ENCODE measurements around the gene ADISSP. TPM values are rescaled to one million over a fixed set of nuclear protein-coding genes. Genes with fewer than 3 reads are reported as not detected.

ADISSP gene
- total RNA-seq, 2 donors from 2014 or later: 13.3 to 19.8 TPM

- ATAC-seq (no peak), DNase-seq (peak in 1 of 2 donors; percentile 14)
- intact Hi-C loops (cut with DNase I, micrococcal nuclease): no loop called here
These were observed 36.5 kb downstream of the ADISSP start for GRCh38 chr20:3730803-3731672.

- intact Hi-C loops (cut with DNase I, micrococcal nuclease): no loop called here
- no peak for DNase-seq
- no peak for ATAC-seq
These were observed 37.6 kb downstream of the ADISSP start for GRCh38 chr20:3729811-3730540.

- intact Hi-C loops (cut with DNase I, micrococcal nuclease): no loop called here
- ATAC-seq (no peak), DNase-seq (no peak)
These were observed 38.2 kb downstream of the ADISSP start for GRCh38 chr20:3729378-3729777.

- intact Hi-C loops (cut with DNase I, micrococcal nuclease): no loop called here
- no peak for ATAC-seq
- DNase-seq: no peak
These were observed 38.7 kb downstream of the ADISSP start for GRCh38 chr20:3728876-3729275.

- intact Hi-C loops (cut with DNase I, micrococcal nuclease): no loop called here
- ATAC-seq (no peak), DNase-seq (no peak)
These were observed 39.2 kb downstream of the ADISSP start for GRCh38 chr20:3728354-3728753.

GRCh38 chr20:3727401-3728021 is 40.0 kb downstream of the ADISSP start:
- ATAC-seq (no peak), DNase-seq (no peak)
- intact Hi-C loops (cut with DNase I, micrococcal nuclease): no loop called here

- ATAC-seq: no peak
- intact Hi-C loops (cut with DNase I, micrococcal nuclease): no loop called here
- DNase-seq: no peak
These were observed 43.2 kb downstream of the ADISSP start for GRCh38 chr20:3724356-3724755.

GRCh38 chr20:3723284-3723683 is 44.3 kb downstream of the ADISSP start:
- no peak for ATAC-seq
- intact Hi-C loops (cut with DNase I, micrococcal nuclease): no loop called here
- no peak for DNase-seq

- DNase-seq (no peak), ATAC-seq (no peak)
- intact Hi-C loops (cut with DNase I, micrococcal nuclease): no loop called here
These were observed 45.6 kb downstream of the ADISSP start for GRCh38 chr20:3721912-3722311.

- DNase-seq (no peak), ATAC-seq (no peak)
- intact Hi-C loops (cut with DNase I, micrococcal nuclease): no loop called here
These were observed 46.9 kb downstream of the ADISSP start for GRCh38 chr20:3720626-3721025.

GRCh38 chr20:3720068-3720467 is 47.5 kb downstream of the ADISSP start:
- no peak for DNase-seq
- no peak for ATAC-seq
- intact Hi-C loops (cut with DNase I, micrococcal nuclease): no loop called here

- ATAC-seq: no peak
- intact Hi-C loops (cut with DNase I, micrococcal nuclease): no loop called here
- no peak for DNase-seq
These were observed 48.5 kb downstream of the ADISSP start for GRCh38 chr20:3719046-3719445.

- ATAC-seq: peak; percentile 72
- intact Hi-C loops (cut with DNase I, micrococcal nuclease): no loop called here
- no peak for DNase-seq
These were observed 51.2 kb downstream of the ADISSP start for GRCh38 chr20:3716195-3716834.

GRCh38 chr20:3714092-3714491 is 53.5 kb downstream of the ADISSP start:
- intact Hi-C loops (cut with DNase I, micrococcal nuclease): no loop called here
- ATAC-seq (no peak), DNase-seq (no peak)

GRCh38 chr20:3712279-3712873 is 55.2 kb downstream of the ADISSP start, which contains the start of gene SIGLEC1:
Gene SIGLEC1, minus strand, starts transcription at chr20:3712600. Its CDS starts 5,472 bp downstream, at chr20:3707128.
- DNase-seq: peak; percentile 43 to 67
- intact Hi-C loops (cut with DNase I, micrococcal nuclease): no loop called here
- ATAC-seq: peak; percentile 20

- intact Hi-C loops (cut with DNase I, micrococcal nuclease): loop anchor here in 1 of 2 donors (2.0 kb wide), 1 partner anchor 35 kb away; no protein-coding TSS in a partner anchor
- ATAC-seq: no peak
- no peak for DNase-seq
These were observed 56.0 kb downstream of the ADISSP start for GRCh38 chr20:3711484-3711941.

- ATAC-seq (peak; percentile 62), DNase-seq (peak in 1 of 2 donors; percentile 75)
- intact Hi-C loops (cut with DNase I, micrococcal nuclease): loop anchor here in 1 of 2 donors (2.0 kb wide), 1 partner anchor 34 kb away; no protein-coding TSS in a partner anchor
These were observed 56.7 kb downstream of the ADISSP start for GRCh38 chr20:3710703-3711483.

- intact Hi-C loops (cut with DNase I, micrococcal nuclease): loop anchor here in 1 of 2 donors (2.0 kb wide), 1 partner anchor 33 kb away; no protein-coding TSS in a partner anchor
- ATAC-seq (peak; percentile 22), DNase-seq (no peak)
These were observed 57.5 kb downstream of the ADISSP start for GRCh38 chr20:3710011-3710466.

All from left colon (tissue), 2 donors.